Fibroblast of skin of abdomen (primary cell): ENCODE measurements around the gene EMC10.
"Not testable (repeated sequence)": the region's sequence is repeated elsewhere in the genome, so short reads cannot be mapped to it uniquely, and the experiment has no call there.

Experiments used
- DNase-seq: peaks from one replicate; pipeline ENCODE4 v3.0.0-alpha.2; 2013

EMC10 gene

DNA sequence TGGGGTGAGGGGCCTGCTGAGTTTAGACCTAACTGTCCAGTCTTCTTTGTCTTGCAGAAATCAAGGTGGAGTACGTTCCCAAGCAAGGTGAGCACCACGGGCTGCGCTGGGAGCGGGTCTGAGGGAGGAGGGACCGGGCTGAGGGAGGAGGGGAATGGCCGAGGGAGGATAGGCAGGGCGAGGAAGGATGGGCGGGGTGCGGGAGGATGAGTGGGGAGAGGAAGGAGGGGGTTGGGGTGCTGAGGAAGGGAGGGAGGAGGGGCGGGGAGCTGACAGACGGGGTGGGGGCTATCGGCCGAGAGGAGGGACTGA, 25.1 kb upstream of the EMC10 start:
- no peak for DNase-seq

- DNase-seq, result no peak
Measured at GRCh38 chr19:50453243-50453642, 23.1 kb upstream of the EMC10 start.

GRCh38 chr19:50455992-50456391, 20.3 kb upstream of the EMC10 start:
- DNase-seq, result no peak

- no peak for DNase-seq
Measured at GRCh38 chr19:50457300-50457699, 19.0 kb upstream of the EMC10 start.

GRCh38 chr19:50458396-50459066, 17.8 kb upstream of the EMC10 start:
- peak; percentile 23 for DNase-seq

GRCh38 chr19:50459067-50459456, 17.2 kb upstream of the EMC10 start:
- DNase-seq, result no peak

DNA sequence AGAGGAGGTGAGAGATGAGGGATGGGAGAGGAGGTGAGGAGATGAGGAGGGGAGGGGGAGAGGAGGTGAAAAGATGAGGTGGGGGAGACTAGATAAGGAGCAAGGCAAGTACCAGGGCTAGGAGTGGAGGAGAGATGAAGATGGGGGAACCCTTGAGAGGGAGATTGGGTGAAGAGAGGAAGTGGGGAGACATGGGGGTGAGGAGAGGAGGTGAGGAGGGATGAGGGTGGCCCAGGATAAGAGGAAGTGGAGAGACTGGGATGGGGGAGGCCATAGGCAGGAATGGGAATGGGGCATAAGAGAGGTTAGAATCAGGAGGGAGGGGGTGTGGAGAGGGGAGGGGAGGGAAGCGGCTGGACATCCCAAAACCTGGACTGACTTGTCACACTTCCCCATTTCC, 16.7 kb upstream of the EMC10 start:
- no peak for DNase-seq

DNA sequence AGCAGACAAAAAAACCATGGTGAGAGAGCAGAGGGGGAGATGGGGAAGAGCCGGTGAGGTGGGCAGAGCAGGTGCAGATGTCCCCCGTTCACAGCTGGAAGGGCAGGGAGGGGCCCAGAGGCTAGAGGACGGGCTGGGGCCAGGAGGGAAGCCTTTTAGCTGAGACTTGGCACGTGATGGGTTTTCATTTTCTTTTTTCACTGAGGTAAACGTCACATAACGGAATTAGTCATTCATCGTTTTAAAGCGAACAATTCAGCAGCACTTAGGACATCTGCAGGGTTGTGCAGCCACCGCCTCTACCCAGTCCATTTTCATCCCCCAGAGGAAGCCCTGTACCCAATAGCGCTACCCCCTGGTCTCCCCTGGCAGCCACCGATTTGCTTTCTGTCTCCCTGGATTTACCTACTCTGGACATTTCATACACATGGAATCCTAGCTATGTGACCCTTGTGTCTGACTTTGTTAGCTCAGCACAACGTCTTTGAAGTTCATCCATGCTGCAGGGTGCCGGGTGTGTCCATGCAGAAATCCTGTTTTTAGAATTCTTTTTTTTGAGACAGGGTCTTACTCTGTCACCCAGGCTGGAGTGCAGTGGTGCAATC, 16.0 kb upstream of the EMC10 start:
- DNase-seq, result peak; percentile 22

- peak; percentile 56 for DNase-seq
Measured at GRCh38 chr19:50461066-50461875, 15.0 kb upstream of the EMC10 start.

GRCh38 chr19:50462970-50463369, 13.3 kb upstream of the EMC10 start:
- no peak for DNase-seq

- DNase-seq, result no peak
Measured at GRCh38 chr19:50464348-50464747, 12.0 kb upstream of the EMC10 start.

GRCh38 chr19:50465000-50465399, 11.3 kb upstream of the EMC10 start:
- DNase-seq, result no peak

GRCh38 chr19:50465986-50466705, 10.2 kb upstream of the EMC10 start:
- DNase-seq, result no peak

DNA sequence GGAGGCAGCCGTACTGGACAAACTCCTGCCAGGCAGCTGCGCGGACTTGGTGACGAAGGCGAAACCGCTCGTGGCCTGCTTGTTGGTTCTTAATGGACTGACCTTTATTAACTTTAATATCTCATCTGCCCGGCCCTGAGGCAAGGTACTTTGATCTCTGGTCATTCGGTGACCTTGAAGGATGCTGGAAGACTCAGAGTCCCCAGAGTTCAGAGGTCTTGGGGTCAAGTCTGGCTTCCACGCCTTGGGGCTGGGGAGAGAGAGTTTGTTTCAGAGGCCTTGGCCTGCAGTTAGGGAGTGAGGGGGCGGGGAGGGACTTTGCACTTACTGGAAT, 9.6 kb upstream of the EMC10 start:
- DNase-seq, result no peak

DNA sequence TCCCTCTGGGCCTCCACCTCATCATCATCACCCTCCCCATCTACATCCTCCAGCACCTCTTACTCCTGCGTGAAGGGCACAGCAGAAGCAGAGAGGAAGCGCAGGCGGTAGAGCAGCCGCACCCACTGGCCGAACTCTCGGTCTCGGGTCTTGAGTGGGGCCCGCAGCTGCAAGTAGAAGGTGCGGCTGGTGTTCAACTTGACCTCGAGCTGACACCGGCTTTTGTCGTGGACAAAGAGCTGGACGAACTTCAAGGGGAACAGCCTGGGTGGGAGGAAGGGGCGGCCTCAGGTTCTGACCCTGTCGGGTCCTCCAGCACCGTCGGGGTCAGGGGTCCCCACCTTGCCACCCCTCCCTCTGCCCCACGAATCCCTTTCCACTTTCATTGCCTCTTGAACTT, 8.7 kb upstream of the EMC10 start:
- DNase-seq, result no peak

- no peak for DNase-seq
Measured at GRCh38 chr19:50468818-50469217, 7.5 kb upstream of the EMC10 start.

DNA sequence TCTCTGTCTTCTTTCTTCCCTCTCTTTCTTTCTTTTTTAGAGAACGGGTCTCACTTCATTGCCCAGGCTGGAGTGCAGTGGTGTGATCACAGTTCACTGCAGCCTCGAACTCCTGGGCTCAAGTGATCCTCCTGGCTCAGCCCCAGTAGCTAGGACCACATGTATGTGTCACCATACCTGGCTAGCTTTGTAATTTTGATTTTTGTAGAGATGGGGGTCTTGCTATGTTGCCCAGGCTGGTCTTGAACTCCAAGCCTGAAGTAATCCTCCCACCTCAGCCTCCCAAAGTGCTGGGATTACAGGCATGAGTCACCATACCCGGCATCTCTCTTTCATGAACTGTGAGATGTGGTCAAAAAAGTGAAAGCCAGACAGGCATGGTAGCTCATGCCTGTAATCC, 3.0 kb upstream of the EMC10 start:
- DNase-seq, result not testable (repeated sequence)

DNA sequence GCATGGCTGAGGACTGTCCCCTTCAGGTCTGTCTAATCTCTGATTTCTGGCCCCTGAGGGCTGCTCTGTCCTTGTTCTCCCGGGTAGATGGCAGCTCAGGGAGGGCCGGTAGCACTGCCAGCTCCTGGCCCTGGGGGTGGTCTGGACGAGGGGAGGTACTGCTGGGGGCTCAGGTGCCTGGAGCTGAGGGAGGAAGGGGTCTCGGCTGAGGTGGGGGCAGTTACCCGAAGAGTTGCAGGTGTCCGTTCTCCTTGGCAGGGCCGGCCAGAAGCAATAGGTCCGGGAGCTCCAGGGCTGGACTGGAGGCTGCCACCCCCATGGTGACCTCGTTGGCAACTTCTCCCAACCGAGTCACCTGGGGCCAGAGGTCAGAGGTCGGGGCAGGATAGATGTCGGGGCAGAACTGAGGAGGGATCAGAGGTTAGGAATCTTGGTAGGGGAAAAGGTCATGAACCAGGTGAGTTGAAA, 1.2 kb upstream of the EMC10 start:
- no peak for DNase-seq

DNA sequence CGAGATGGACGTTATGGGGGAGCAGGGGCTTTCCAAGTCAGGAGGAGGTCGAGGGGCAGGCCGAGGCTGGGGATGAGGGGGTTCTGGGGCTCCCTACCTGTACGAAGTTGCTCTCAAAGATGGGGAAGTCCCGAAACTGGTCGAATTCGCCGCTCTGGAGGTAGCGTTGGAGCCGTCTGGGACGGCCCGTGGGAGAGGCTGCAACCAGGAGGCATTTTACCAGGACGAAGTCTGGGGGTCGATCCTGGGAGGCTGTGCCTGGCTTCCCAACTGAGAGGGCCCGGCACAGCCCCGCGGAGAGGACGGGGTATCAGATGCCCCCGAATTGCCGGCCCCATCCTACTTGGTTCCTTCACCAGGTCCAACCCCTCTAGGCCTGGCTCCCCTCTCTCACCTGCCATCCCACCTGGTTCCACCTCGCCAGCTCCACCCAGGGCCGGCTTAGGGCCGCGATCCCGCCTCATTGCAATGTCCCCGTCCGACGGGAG, 527 bp upstream of the EMC10 start:
- DNase-seq, result no peak

DNA sequence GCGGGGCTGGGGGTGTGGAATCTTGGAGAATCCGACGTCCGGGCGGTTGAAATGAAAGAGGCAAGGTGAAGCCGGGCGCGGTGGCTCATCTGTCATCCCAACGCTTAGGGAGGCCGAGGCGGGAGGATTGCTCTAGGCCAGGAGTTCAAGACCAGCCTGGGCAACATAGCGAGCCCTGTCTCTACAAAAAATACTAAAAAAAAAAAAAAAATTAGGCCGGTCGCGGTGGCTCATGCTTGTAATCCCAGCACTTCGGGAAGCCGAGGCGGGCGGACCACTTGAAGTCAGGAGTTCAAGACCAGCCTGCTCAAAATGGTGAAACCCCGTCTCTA, 566 bp downstream of the EMC10 start:
- DNase-seq, result no peak

- DNase-seq, result no peak
Measured at GRCh38 chr19:50477751-50478515, 1.6 kb downstream of the EMC10 start.

- peak; percentile 14 for DNase-seq
Measured at GRCh38 chr19:50478901-50479715, 2.8 kb downstream of the EMC10 start.
